AML-193 (cell line): Measurements from ENCODE around the gene WDR5.

Source experiments
- DNase-seq, 2 experiments: peaks; one replicate each; lab custom pipeline; 2025; lab: John Stamatoyannopoulos, UW

Gene WDR5

DNA sequence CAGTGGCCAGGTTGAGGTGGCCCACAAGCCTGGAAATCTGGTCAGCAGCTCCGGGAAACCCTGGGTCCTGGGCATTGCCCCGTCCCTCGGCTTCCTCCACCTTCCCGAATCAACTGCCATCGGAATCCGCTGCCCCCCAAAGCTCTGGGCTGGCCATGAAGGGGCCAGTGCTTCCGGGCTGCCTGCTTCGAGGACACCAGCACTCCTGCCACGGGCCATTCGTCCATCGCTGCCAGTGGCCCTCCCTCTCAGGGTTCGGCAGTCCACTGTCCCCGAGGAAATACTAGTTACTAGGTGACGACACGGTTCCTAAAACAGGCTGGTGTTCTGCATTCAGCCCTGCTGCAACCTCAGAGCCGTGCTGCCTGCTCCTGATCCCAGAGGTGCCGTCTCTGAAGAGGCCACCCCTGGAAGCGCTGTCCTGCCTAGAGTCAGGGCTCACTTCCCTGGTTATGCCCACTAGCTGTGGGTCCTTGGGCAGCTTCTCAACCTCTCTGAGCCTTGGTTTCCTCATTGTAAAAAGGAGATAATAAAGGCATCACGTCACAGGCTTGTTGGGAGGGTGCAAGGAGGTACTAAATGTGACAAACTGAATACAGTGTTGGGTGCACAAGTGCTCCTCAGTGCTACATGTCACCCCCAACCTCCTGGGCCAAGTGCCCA lies 3.5 kb upstream of the WDR5 start:
- no peak for DNase-seq

GRCh38 chr9:134134949-134135342 lies 936 bp upstream of the WDR5 start:
- no peak for DNase-seq

- DNase-seq, result no peak
These were observed 475 bp downstream of the WDR5 start for GRCh38 chr9:134136118-134136995.

- DNase-seq, result no peak
These were observed 1.1 kb downstream of the WDR5 start for GRCh38 chr9:134136996-134137299.

DNA sequence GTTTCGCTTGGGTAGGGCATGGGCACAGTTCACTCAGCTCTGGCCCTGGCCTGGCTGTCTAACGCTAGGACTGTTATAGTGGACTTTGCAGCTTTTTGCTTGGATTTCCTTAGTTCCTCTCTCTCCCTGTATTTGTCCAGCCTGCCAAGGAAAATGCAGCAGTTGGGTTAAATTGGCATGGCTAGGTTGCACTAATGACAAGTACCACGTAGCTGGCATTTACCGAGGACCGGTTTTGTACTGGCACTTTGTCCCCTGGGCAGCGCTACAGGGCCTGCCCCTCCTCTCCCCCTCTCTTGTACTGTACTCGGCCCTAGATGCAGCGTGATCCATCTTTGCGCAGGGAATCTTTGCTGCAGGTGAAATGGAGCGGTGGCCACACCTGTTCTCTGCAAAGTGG lies 2.4 kb downstream of the WDR5 start:
- DNase-seq, result no peak

DNA sequence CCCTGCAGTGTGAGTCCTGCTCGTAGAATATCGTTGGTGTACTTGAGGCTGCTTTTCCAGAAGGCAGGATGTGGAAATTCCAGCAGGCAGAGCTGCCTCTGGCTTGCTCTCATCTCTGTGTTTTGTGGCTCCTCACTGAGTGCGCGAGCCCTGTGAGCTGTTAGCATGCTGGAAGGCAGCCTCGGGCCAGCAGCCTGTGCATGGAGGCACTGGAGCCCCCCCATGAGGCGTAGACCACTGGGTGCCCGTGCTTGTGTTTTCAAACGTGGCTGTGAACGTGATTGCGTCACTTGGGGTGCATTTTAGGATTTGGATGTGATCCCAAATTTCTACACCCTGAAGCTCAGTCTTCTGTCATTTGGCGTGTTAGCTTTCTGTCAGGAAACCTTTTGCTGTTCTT lies 3.2 kb downstream of the WDR5 start:
- no peak for DNase-seq

GRCh38 chr9:134141906-134142305 lies 6.0 kb downstream of the WDR5 start:
- no peak for DNase-seq

DNA sequence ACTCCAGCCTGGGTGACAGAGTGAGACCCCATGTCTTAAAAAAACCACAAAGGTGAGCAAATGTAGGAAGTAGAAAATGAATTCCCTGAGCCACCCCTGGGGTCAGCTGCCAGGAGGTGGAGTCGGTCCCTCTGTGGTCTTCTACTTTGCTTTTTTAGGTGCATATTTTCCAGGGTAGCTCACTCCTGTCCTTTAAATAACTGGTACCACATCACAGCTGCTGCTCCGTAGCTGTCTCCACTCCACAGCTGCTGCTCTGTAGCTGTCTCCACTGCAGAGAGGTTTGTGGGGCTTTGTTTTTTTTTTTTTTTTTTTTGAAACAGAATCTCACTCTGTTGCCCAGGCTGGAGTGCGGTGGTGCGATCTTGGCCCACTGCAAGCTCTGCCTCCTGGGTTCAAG lies 8.9 kb downstream of the WDR5 start:
- DNase-seq, result no peak

DNA sequence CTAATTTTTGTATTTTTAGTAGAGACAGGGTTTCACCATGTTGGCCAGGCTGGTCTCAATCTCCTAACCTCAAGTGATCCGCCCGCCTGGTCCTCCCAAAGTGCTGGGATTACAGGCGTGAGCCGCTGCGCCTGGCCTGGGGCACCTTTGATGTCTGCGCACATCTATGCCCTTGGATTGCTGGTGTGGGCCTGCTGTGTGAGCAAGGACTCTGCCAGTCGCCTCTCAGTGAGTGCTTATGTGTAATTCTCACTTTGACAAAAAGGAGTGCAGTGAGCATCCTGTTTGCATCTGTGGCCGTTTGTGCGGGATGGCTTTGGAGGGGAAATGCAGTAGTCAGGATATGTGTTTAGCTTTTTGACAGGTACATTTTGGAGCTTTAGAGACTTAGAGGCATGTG lies 9.4 kb downstream of the WDR5 start:
- DNase-seq, result no peak

DNA sequence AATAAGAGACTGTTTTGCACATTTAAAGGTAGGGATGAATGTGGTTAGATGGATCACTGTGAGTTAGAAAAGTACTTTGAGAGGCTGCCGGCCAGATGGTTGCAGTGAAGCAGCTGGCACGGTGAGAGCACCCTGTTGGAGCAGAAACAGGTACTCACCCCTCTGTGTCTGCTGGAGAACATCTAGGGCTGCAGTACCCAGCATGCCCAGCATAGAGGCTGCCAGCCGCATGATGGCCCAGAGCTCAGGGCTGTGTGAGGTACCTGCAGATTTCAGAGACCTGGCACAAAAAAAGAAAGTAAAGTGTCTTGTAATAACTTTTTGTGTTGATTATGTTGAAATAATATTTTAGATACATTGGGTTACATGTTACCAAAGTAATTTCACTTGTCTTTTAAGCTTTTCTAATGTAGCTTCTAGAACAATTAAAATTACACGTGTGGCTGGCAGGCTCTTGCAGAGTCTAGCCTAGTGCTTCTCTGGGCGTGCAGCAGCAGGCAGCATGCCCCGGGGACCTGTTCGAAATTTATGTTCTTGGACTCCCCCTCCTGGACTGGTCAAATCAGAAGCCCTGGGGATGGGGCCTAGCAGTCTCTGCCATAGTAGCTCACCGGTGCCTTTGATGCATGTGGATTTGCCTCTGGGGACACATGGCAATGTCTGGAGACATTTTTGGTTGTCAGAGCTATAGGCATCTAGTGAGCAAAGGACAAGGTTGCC lies 11.1 kb downstream of the WDR5 start:
- no peak for DNase-seq

- DNase-seq, result no peak
These were observed 13.5 kb downstream of the WDR5 start for GRCh38 chr9:134149380-134149779.

GRCh38 chr9:134150557-134151214 lies 14.8 kb downstream of the WDR5 start:
- no peak for DNase-seq

- no peak for DNase-seq
These were observed 16.2 kb downstream of the WDR5 start for GRCh38 chr9:134152022-134152448.

GRCh38 chr9:134152488-134152887 lies 16.6 kb downstream of the WDR5 start:
- DNase-seq, result no peak

GRCh38 chr9:134153450-134153849 lies 17.6 kb downstream of the WDR5 start:
- DNase-seq, result no peak

DNA sequence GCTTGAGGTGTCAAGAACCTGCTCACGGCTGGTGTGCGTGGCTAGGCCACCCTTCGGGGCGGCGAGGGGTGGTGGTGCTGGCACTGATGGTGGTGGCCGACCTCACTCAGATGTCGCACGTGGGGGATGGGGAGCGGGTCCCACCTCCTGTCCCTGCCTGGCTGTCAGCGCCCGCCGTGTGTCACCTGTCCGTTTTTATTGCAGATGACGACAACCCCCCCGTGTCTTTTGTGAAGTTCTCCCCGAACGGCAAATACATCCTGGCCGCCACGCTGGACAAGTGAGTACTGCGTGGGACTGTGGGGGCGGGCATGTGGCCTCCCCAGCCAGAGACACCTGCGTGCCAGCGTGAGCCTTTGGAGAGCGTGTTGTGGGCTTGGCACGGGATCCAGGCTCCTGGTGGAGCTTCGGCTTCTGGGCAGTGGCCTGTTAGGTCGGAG lies 18.4 kb downstream of the WDR5 start:
- no peak for DNase-seq

GRCh38 chr9:134155812-134156377 lies 20.0 kb downstream of the WDR5 start:
- no peak for DNase-seq

- DNase-seq, result no peak
These were observed 20.9 kb downstream of the WDR5 start for GRCh38 chr9:134156564-134157377.

- no peak for DNase-seq
These were observed 21.6 kb downstream of the WDR5 start for GRCh38 chr9:134157378-134157885.

DNA sequence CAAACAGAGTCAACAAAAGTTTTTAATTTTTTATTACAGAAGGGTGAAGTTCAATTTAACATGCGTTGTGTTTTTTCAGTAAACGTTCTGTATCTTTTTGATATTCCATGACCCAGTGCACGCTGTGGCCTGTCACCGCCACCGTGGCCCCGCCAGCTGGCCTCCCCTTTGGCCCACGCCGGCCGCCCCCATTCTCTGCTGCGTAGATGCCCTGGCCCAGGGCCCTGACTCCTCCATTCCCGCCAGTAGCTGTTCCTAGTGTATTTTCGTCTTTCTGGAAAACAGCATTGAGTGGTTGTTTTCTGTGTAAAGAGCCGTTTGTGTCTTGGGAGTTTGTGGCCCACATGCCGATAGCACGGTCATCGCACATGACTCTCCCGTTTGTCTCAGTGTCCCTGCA lies 22.4 kb downstream of the WDR5 start:
- no peak for DNase-seq
